Measurements from ENCODE around the gene USP2.

GRCh38 chr11:119427279-119427678 is 45.8 kb upstream of the USP2 start:
- TF ChIP-seq CTCF (IDR thresholded peaks at IDR 0.05; ENCODE audit: low read length), result no peak
- TF ChIP-seq EZH2 (optimal IDR thresholded peaks at IDR 0.05; ENCODE audit: low read depth, low read length), result no peak
- TF ChIP-seq EZH2phosphoT487 (IDR thresholded peaks at IDR 0.05; ENCODE audit: low read length), result no peak
